ENCODE measurements around the gene CTCFL.

Gene CTCFL

DNA sequence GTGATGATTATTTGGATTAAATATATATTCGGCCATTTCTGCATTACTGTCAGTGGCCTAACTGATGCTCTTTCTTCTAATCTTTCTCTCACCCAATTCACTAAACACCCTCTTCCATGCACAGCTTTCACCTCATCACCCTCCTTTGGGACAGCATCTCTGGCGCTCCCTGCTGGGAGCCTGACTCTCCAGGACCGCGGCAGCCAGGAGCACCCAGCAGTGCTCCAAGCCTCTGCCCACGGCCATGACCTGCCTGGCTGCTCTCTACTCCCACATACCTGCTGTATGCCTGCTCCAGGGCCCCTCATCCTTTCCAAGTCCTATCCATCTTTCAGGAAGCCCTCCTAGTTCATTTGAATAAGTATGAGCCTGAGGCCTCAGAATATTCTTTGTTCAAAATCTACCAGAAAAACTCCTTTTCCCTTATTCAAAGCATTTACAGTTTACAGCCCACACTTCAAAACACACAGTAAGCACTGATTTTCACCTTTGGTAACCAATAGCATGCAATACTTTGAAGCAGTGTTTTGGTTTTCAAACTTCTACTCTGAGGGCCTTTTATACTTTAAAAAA, 15.2 kb downstream of the CTCFL start:
- Histone ChIP-seq H3K4me1 (ENCODE audit: insufficient read depth, insufficient read length) (no peaks in the 10 kb centered on the region), H3K4me3 (ENCODE audit: insufficient read length, low read depth) (no peak overlapping the region), H3K9ac (ENCODE audit: insufficient read length, low read depth) (no peak overlapping the region), H3K36me3 (ENCODE audit: insufficient read depth, insufficient read length, low read length) (no peaks in the 10 kb centered on the region), H3K9me3 (ENCODE audit: insufficient read depth, low read length) (peaks cover 6% of the 10 kb centered on the region; the same call in 1 of the 2 replicates), H3K27me3 (ENCODE audit: insufficient read depth, insufficient read length) (no peaks in the 10 kb centered on the region)
- DNase-seq (ENCODE audit: low read depth, low spot score), result no peak
- TF ChIP-seq YY1 (IDR thresholded peaks at IDR 0.05; ENCODE audit: insufficient read depth, insufficient read length) (no peak), SUZ12 (IDR thresholded peaks at IDR 0.05; ENCODE audit: extremely low read depth, insufficient read depth, insufficient read length) (no peak), ZNF274 (IDR thresholded peaks at IDR 0.05; ENCODE audit: low read depth, low read length) (no peak)

DNA sequence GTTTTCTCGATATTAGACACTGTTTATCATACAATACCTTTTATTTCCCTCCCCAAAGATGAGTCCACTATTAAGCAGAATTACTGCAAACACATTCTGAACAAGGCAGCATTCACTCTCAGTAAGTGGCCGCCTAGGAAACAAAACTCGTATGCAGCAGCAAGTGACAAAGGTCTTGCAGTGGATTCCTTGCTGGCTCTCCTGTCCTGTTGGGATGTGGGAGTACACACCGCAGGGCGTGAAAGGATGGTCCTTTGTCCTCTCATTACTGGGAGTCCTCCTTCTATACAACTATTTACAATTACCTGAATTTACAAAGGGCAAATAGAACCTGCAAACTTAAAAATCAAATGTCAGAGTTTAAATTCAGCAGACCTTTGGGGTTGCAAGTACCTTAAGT, 16.1 kb downstream of the CTCFL start:
- Histone ChIP-seq H3K9me3 (ENCODE audit: insufficient read depth, low read length) (peaks cover 6% of the 10 kb centered on the region; the same call in 1 of the 2 replicates), H3K27me3 (ENCODE audit: insufficient read depth, insufficient read length) (no peaks in the 10 kb centered on the region), H3K4me1 (ENCODE audit: insufficient read depth, insufficient read length) (no peaks in the 10 kb centered on the region), H3K9ac (ENCODE audit: insufficient read length, low read depth) (no peak overlapping the region), H3K4me3 (ENCODE audit: insufficient read length, low read depth) (no peak overlapping the region), H3K36me3 (ENCODE audit: insufficient read depth, insufficient read length, low read length) (no peaks in the 10 kb centered on the region)
- no peak for DNase-seq (ENCODE audit: low read depth, low spot score)
- TF ChIP-seq YY1 (IDR thresholded peaks at IDR 0.05; ENCODE audit: insufficient read depth, insufficient read length), result no peak
- no peak for TF ChIP-seq SUZ12 (IDR thresholded peaks at IDR 0.05; ENCODE audit: extremely low read depth, insufficient read depth, insufficient read length)

DNA sequence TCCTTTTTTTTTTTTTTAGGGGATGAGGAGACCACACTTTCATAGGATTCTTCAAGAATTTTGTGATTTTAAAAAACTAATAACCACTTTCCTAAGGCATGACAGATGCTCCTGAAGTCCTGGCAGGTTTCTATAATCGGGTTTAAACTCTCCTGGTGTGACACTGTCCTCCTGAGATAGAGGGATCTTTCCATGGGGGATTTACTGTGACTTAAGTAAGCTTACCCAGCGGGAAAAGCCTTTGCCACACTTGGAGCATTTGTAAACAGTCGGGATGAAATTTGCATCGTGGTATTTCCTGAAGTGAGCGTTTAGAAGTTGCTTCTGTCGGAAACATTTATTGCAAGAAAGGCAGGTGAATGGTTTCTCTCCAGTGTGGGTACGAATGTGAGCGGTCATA, 16.6 kb downstream of the CTCFL start:
- Histone ChIP-seq H3K9me3 (ENCODE audit: insufficient read depth, low read length) (peaks cover 6% of the 10 kb centered on the region; the same call in 1 of the 2 replicates), H3K27me3 (ENCODE audit: insufficient read depth, insufficient read length) (no peaks in the 10 kb centered on the region), H3K9ac (ENCODE audit: insufficient read length, low read depth) (no peak overlapping the region), H3K4me3 (ENCODE audit: insufficient read length, low read depth) (no peak overlapping the region), H3K4me1 (ENCODE audit: insufficient read depth, insufficient read length) (no peaks in the 10 kb centered on the region), H3K36me3 (ENCODE audit: insufficient read depth, insufficient read length, low read length) (no peaks in the 10 kb centered on the region)
- no peak for DNase-seq (ENCODE audit: low read depth, low spot score)
- TF ChIP-seq SUZ12 (IDR thresholded peaks at IDR 0.05; ENCODE audit: extremely low read depth, insufficient read depth, insufficient read length) (no peak), YY1 (IDR thresholded peaks at IDR 0.05; ENCODE audit: insufficient read depth, insufficient read length) (no peak), ZNF274 (IDR thresholded peaks at IDR 0.05; ENCODE audit: low read depth, low read length) (no peak)

DNA sequence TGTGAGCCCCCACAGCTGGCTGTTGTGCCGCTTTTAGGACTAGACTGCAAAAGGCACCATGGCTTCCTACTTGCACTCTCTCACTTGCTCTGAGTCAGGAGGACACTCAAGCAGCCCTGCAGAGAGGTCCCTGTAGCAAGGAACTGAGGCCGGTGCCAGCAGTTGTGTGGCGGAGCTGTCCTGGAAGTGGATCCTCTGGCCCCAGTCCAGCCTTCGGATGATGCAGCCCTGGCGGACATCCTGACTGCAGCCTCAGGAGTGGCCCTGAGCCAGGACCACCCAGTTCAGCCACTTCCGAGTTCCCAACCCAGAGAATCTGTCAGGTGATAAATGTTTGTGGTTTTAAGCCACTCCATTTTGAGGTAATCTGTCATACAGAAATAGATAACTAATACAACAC, 17.5 kb downstream of the CTCFL start:
- Histone ChIP-seq H3K9me3 (ENCODE audit: insufficient read depth, low read length) (peaks cover 6% of the 10 kb centered on the region; the same call in 1 of the 2 replicates), H3K4me3 (ENCODE audit: insufficient read length, low read depth) (no peak overlapping the region), H3K36me3 (ENCODE audit: insufficient read depth, insufficient read length, low read length) (no peaks in the 10 kb centered on the region), H3K9ac (ENCODE audit: insufficient read length, low read depth) (no peak overlapping the region), H3K4me1 (ENCODE audit: insufficient read depth, insufficient read length) (no peaks in the 10 kb centered on the region), H3K27me3 (ENCODE audit: insufficient read depth, insufficient read length) (no peaks in the 10 kb centered on the region)
- TF ChIP-seq YY1 (IDR thresholded peaks at IDR 0.05; ENCODE audit: insufficient read depth, insufficient read length) (no peak), SUZ12 (IDR thresholded peaks at IDR 0.05; ENCODE audit: extremely low read depth, insufficient read depth, insufficient read length) (no peak), ZNF274 (IDR thresholded peaks at IDR 0.05; ENCODE audit: low read depth, low read length) (no peak)
- no peak for DNase-seq (ENCODE audit: low read depth, low spot score)

DNA sequence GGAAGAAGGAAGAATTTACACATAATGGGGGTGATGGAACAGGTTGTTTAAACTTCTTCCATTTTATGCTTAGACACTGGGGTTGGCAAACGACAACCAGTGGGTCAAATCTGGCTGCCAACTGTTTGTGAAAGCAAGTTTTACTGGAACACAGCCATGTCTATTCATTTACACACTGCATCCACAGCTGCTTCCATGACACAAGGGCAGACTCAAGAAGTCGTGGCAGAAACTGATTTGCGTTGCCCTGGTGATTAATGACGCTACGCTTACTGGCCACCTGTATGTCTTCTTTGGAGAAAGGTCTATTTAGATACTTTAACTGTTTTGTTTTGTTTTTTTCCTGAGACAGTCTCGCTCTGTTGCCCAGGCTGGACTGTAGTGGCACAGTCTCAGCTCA, 19.0 kb downstream of the CTCFL start:
- H3K4me1 ChIP-seq (ENCODE audit: insufficient read depth, insufficient read length), result peaks cover 6% of the 10 kb centered on the region
- peaks cover 6% of the 10 kb centered on the region; the same call in 1 of the 2 replicates for H3K9me3 ChIP-seq (ENCODE audit: insufficient read depth, low read length)
- H3K27me3 ChIP-seq (ENCODE audit: insufficient read depth, insufficient read length), result no peaks in the 10 kb centered on the region
- TF ChIP-seq ZNF274 (IDR thresholded peaks at IDR 0.05; ENCODE audit: low read depth, low read length), result no peak
- TF ChIP-seq SUZ12 (IDR thresholded peaks at IDR 0.05; ENCODE audit: extremely low read depth, insufficient read depth, insufficient read length), result no peak
- no peak for TF ChIP-seq YY1 (IDR thresholded peaks at IDR 0.05; ENCODE audit: insufficient read depth, insufficient read length)
- no peak overlapping the region for H3K9ac ChIP-seq (ENCODE audit: insufficient read length, low read depth)
- no peaks in the 10 kb centered on the region for H3K36me3 ChIP-seq (ENCODE audit: insufficient read depth, insufficient read length, low read length)
- no peak for DNase-seq (ENCODE audit: low read depth, low spot score)
- H3K4me3 ChIP-seq (ENCODE audit: insufficient read length, low read depth), result no peak overlapping the region

DNA sequence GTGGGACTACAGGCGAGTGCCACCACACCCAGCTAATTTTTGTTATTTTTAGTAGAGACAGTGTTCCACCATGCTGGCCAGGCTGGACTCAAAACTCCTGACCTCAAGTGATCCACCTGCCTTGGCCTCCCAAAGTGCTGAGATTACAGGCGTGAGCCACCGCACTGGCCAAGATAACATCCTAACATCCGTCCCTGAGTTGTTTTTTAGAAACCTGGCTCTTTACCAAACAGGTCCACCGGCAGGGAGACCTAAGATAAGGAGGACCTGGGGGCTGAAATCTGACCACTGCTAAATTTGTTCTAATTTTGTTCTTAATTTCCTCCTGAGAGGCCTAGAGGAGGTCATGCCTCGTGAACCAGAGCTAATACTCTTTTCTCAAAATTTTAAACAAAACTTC, 20.5 kb downstream of the CTCFL start:
- no peaks in the 10 kb centered on the region for H3K27me3 ChIP-seq (ENCODE audit: insufficient read depth, insufficient read length)
- H3K9ac ChIP-seq (ENCODE audit: insufficient read length, low read depth), result no peak overlapping the region
- H3K4me3 ChIP-seq (ENCODE audit: insufficient read length, low read depth), result no peak overlapping the region
- peaks cover 8% of the 10 kb centered on the region for H3K4me1 ChIP-seq (ENCODE audit: insufficient read depth, insufficient read length)
- no peak for DNase-seq (ENCODE audit: low read depth, low spot score)
- peaks cover 6% of the 10 kb centered on the region; the same call in 1 of the 2 replicates for H3K9me3 ChIP-seq (ENCODE audit: insufficient read depth, low read length)
- H3K36me3 ChIP-seq (ENCODE audit: insufficient read depth, insufficient read length, low read length), result no peaks in the 10 kb centered on the region
- TF ChIP-seq SUZ12 (IDR thresholded peaks at IDR 0.05; ENCODE audit: extremely low read depth, insufficient read depth, insufficient read length), result no peak
- no peak for TF ChIP-seq ZNF274 (IDR thresholded peaks at IDR 0.05; ENCODE audit: low read depth, low read length)
- TF ChIP-seq YY1 (IDR thresholded peaks at IDR 0.05; ENCODE audit: insufficient read depth, insufficient read length), result no peak

DNA sequence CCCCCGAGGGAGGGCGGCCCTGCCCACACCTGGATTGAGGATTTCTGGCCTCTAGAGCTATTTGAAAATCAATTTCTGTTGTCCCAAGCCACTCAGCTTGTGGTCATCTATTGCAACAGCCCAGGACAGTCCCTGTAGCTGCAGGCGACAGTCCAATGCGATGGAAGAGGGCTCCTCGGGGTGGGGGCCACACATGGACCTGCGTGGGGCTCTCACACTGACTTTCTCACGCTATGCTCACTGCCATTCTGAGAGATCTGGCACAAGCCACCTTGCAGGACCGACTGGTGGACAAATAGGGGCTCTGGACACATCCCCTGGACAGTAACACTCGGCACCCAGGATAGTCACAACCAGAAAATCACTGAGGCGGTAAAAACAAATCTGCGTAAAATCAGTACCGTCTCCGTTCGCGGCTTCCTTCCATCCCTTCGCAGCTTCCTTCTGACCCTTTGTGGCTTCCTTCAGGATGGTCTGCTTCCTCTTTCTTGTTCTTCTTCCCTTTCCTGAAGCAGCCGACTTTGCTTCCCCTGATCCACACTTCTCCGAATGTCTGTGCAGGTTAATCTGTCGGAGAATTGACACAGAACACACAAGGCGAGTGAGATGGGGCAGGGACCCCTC, 21.8 kb downstream of the CTCFL start:
- Histone ChIP-seq H3K4me1 (ENCODE audit: insufficient read depth, insufficient read length) (peaks cover 11% of the 10 kb centered on the region), H3K9ac (ENCODE audit: insufficient read length, low read depth) (no peak overlapping the region), H3K27me3 (ENCODE audit: insufficient read depth, insufficient read length) (no peaks in the 10 kb centered on the region), H3K9me3 (ENCODE audit: insufficient read depth, low read length) (peaks cover 6% of the 10 kb centered on the region; the same call in 1 of the 2 replicates), H3K4me3 (ENCODE audit: insufficient read length, low read depth) (no peak overlapping the region), H3K36me3 (ENCODE audit: insufficient read depth, insufficient read length, low read length) (no peaks in the 10 kb centered on the region)
- DNase-seq (ENCODE audit: low read depth, low spot score), result no peak
- TF ChIP-seq ZNF274 (IDR thresholded peaks at IDR 0.05; ENCODE audit: low read depth, low read length), result no peak
- no peak for TF ChIP-seq YY1 (IDR thresholded peaks at IDR 0.05; ENCODE audit: insufficient read depth, insufficient read length)
- TF ChIP-seq SUZ12 (IDR thresholded peaks at IDR 0.05; ENCODE audit: extremely low read depth, insufficient read depth, insufficient read length), result no peak

All from NT2/D1 (cell line).